ENCODE measurements around the gene SGSM1. TPM values are rescaled to one million over a fixed set of nuclear protein-coding genes. Genes with fewer than 3 reads are reported as not detected.
A peak's percentile ranks its signal among the peaks of the same experiment; 100 is the strongest.

SGSM1 gene
- total RNA-seq, 3 donors from 2014 or later = 2.0 to 6.5 (median 3.0) TPM

GRCh38 chr22:24826710-24827285 lies 20.8 kb downstream of the SGSM1 start:
- no peak for TF ChIP-seq CTCF (IDR thresholded peaks at IDR 0.05)
- ATAC-seq = peak; percentile 52
- intact Hi-C loops (cut with DNase I, micrococcal nuclease) = no loop called here
- peak in 1 of 3 donors; percentile 25 for DNase-seq
- Histone ChIP-seq H3K36me3 (ENCODE audit: low read depth) (no peaks in the 10 kb centered on the region), H3K4me1 (ENCODE audit: low read depth) (peaks cover 5% of the 10 kb centered on the region), H3K9me3 (no peaks in the 10 kb centered on the region), H3K4me3 (no peak overlapping the region)

GRCh38 chr22:24827296-24827695 lies 21.3 kb downstream of the SGSM1 start:
- Histone ChIP-seq H3K4me3 (no peak overlapping the region), H3K4me1 (ENCODE audit: low read depth) (peaks cover 5% of the 10 kb centered on the region), H3K9me3 (no peaks in the 10 kb centered on the region), H3K36me3 (ENCODE audit: low read depth) (no peaks in the 10 kb centered on the region)
- no peak for TF ChIP-seq CTCF (IDR thresholded peaks at IDR 0.05)
- intact Hi-C loops (cut with DNase I, micrococcal nuclease) = no loop called here
- DNase-seq (peak; percentile 79 to 89 (median 85)), ATAC-seq (peak; percentile 96)

- Histone ChIP-seq H3K36me3 (ENCODE audit: low read depth) (no peaks in the 10 kb centered on the region), H3K4me3 (no peak overlapping the region), H3K4me1 (ENCODE audit: low read depth) (peaks cover 5% of the 10 kb centered on the region), H3K9me3 (no peaks in the 10 kb centered on the region)
- intact Hi-C loops (cut with DNase I, micrococcal nuclease) = no loop called here
- TF ChIP-seq CTCF (IDR thresholded peaks at IDR 0.05) = no peak
- no peak for ATAC-seq
- DNase-seq = peak in 1 of 3 donors; percentile 1
These were observed 24.4 kb downstream of the SGSM1 start for GRCh38 chr22:24830205-24830979.

GRCh38 chr22:24831687-24832086 lies 25.7 kb downstream of the SGSM1 start:
- DNase-seq (peak in 1 of 3 donors; percentile 15), ATAC-seq (no peak)
- TF ChIP-seq CTCF (IDR thresholded peaks at IDR 0.05) = no peak
- H3K4me3 ChIP-seq = no peak overlapping the region
- H3K4me1 ChIP-seq (ENCODE audit: low read depth) = peaks cover 3% of the 10 kb centered on the region
- H3K36me3 ChIP-seq (ENCODE audit: low read depth) = no peaks in the 10 kb centered on the region
- intact Hi-C loops (cut with DNase I, micrococcal nuclease) = no loop called here
- H3K9me3 ChIP-seq = no peaks in the 10 kb centered on the region

- Histone ChIP-seq H3K4me3 (no peak overlapping the region), H3K4me1 (ENCODE audit: low read depth) (no peaks in the 10 kb centered on the region), H3K36me3 (ENCODE audit: low read depth) (no peaks in the 10 kb centered on the region), H3K9me3 (no peaks in the 10 kb centered on the region)
- TF ChIP-seq CTCF (IDR thresholded peaks at IDR 0.05) = no peak
- intact Hi-C loops (cut with DNase I, micrococcal nuclease) = no loop called here
- peak in 1 of 3 donors; percentile 10 for DNase-seq
- ATAC-seq = no peak
These were observed 28.0 kb downstream of the SGSM1 start for GRCh38 chr22:24833881-24834495.

Measured in mucosa of descending colon (tissue), 3 donors.